ENCODE data around the gene RRP1B. TPM values are rescaled to one million over a fixed set of nuclear protein-coding genes. Genes with fewer than 3 reads are reported as not detected.

Gene RRP1B
- total RNA-seq, 4 donors from 2014 or later = 12.5 to 24.7 (median 18.9) TPM

DNA sequence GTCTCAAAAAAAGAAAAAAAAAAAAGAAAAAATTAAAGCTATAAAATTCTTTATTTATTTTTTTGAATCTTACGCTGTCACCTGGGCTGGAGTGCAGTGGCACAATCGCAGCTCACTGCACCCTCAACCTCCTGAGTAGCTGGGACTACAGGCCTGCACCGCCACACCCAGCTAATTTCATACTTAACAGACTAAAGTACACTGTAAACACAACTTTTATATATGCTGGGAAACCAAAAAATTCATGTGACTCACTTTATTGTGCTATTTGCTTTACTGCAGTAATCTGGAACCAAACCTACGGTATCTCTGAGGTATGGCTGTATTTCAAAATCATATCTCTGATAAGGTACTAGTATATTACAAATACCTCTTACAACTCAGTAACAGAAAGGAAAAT is 40.4 kb upstream of the RRP1B start:
- Histone ChIP-seq H3K27me3 (no peaks in the 10 kb centered on the region), H3K27ac (no peak overlapping the region), H3K9me3 (no peaks in the 10 kb centered on the region), H3K4me1 (no peaks in the 10 kb centered on the region), H3K36me3 (no peaks in the 10 kb centered on the region), H3K4me3 (no peak overlapping the region)
- intact Hi-C loops (cut with DNase I; ENCODE audit: low total_unique reads) = no loop called here
- ATAC-seq (no peak), DNase-seq (no peak)
- TF ChIP-seq CTCF (IDR thresholded peaks at IDR 0.05 in 4 of 5, conservative IDR thresholded peaks at IDR 0.05 in 1 of 5) = no peak
- TF ChIP-seq POLR2A (IDR thresholded peaks at IDR 0.05) = no peak
- in situ Hi-C loops (cut with MboI; ENCODE audit: low sequenced_read_pairs in 4 of 4) = no loop called here

GRCh38 chr21:43619344-43619743 is 40.0 kb upstream of the RRP1B start:
- Histone ChIP-seq H3K9me3 (no peaks in the 10 kb centered on the region), H3K27me3 (no peaks in the 10 kb centered on the region), H3K4me3 (no peak overlapping the region), H3K36me3 (no peaks in the 10 kb centered on the region), H3K27ac (no peak overlapping the region), H3K4me1 (no peaks in the 10 kb centered on the region)
- no peak for TF ChIP-seq POLR2A (IDR thresholded peaks at IDR 0.05)
- no peak for TF ChIP-seq CTCF (IDR thresholded peaks at IDR 0.05 in 4 of 5, conservative IDR thresholded peaks at IDR 0.05 in 1 of 5)
- in situ Hi-C loops (cut with MboI; ENCODE audit: low sequenced_read_pairs in 4 of 4) (no loop called here), intact Hi-C loops (cut with DNase I; ENCODE audit: low total_unique reads) (no loop called here)
- ATAC-seq (no peak), DNase-seq (no peak)

- H3K9me3 ChIP-seq = no peaks in the 10 kb centered on the region
- intact Hi-C loops (cut with DNase I; ENCODE audit: low total_unique reads) = no loop called here
- TF ChIP-seq CTCF (IDR thresholded peaks at IDR 0.05 in 4 of 5, conservative IDR thresholded peaks at IDR 0.05 in 1 of 5) (peak in 1 of 5 experiments; percentile 24), POLR2A (IDR thresholded peaks at IDR 0.05) (no peak)
- H3K27me3 ChIP-seq = no peaks in the 10 kb centered on the region
- DNase-seq (no peak), ATAC-seq (no peak)
- no peaks in the 10 kb centered on the region for H3K36me3 ChIP-seq
- no peak overlapping the region for H3K27ac ChIP-seq
- in situ Hi-C loops (cut with MboI; ENCODE audit: low sequenced_read_pairs in 4 of 4) = no loop called here
- H3K4me3 ChIP-seq = no peak overlapping the region
- no peaks in the 10 kb centered on the region for H3K4me1 ChIP-seq
Observed at GRCh38 chr21:43619856-43620255, 39.5 kb upstream of the RRP1B start.

GRCh38 chr21:43622796-43623195 is 36.6 kb upstream of the RRP1B start:
- H3K9me3 ChIP-seq = no peaks in the 10 kb centered on the region
- DNase-seq (no peak), ATAC-seq (no peak)
- intact Hi-C loops (cut with DNase I; ENCODE audit: low total_unique reads) (no loop called here), in situ Hi-C loops (cut with MboI; ENCODE audit: low sequenced_read_pairs in 4 of 4) (no loop called here)
- no peaks in the 10 kb centered on the region for H3K4me1 ChIP-seq
- no peak overlapping the region for H3K4me3 ChIP-seq
- no peaks in the 10 kb centered on the region for H3K27me3 ChIP-seq
- no peak overlapping the region for H3K27ac ChIP-seq
- H3K36me3 ChIP-seq = no peaks in the 10 kb centered on the region
- TF ChIP-seq POLR2A (IDR thresholded peaks at IDR 0.05) = no peak
- TF ChIP-seq CTCF (IDR thresholded peaks at IDR 0.05 in 4 of 5, conservative IDR thresholded peaks at IDR 0.05 in 1 of 5) = no peak

GRCh38 chr21:43623588-43623987 is 35.8 kb upstream of the RRP1B start:
- ATAC-seq (no peak), DNase-seq (no peak)
- H3K27me3 ChIP-seq = no peaks in the 10 kb centered on the region
- no peak for TF ChIP-seq CTCF (IDR thresholded peaks at IDR 0.05 in 4 of 5, conservative IDR thresholded peaks at IDR 0.05 in 1 of 5)
- TF ChIP-seq POLR2A (IDR thresholded peaks at IDR 0.05) = no peak
- H3K9me3 ChIP-seq = no peaks in the 10 kb centered on the region
- H3K4me3 ChIP-seq = no peak overlapping the region
- no peaks in the 10 kb centered on the region for H3K36me3 ChIP-seq
- no peaks in the 10 kb centered on the region for H3K4me1 ChIP-seq
- in situ Hi-C loops (cut with MboI; ENCODE audit: low sequenced_read_pairs in 4 of 4) = no loop called here
- intact Hi-C loops (cut with DNase I; ENCODE audit: low total_unique reads) = no loop called here
- H3K27ac ChIP-seq = no peak overlapping the region

All from gastrocnemius medialis (tissue), 4 donors.